HT1080 (cell line): ENCODE data around the gene TARBP2. TPM values are rescaled to one million over a fixed set of nuclear protein-coding genes. Genes with fewer than 3 reads are reported as not detected.
"Not testable (repeated sequence)": the region's sequence is repeated elsewhere in the genome, so short reads cannot be mapped to it uniquely, and the experiment has no call there.

Experiments used
- DNase-seq: peaks from one replicate; pipeline ENCODE4 v3.0.0-alpha.2; 2015; ENCODE audit warnings: low read depth
- total RNA-seq: library from RNA; depleted of rRNA; stranded (reverse); fragments of >200 nt; shearing (Covaris generic); gene quantifications from 2 replicates; pipeline ENCODE4 v1.2.3, GENCODE V29; 2014

Gene TARBP2
- total RNA-seq, 1 experiment from 2014 or later = 88.1 TPM

DNA sequence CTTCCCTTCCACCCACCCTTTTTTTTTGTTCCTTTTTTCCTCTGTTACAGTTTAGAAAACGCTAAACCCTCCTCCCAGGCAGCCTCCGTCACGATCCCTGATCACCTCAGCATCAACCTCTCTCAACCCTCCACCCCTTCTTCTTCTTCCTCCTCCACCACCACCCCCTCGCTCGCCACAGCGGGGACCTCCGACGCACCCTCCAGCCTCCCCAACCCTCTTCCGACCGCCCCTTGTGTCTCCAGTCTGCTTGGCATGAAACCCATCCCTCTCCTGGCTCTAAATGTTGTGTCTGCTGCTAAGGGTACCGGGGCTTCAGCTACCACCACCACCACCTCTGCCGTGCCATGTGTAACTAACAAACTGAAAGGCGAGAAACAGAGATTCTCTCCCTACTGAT is 26.3 kb upstream of the TARBP2 start:
- DNase-seq = no peak

- DNase-seq = peak; percentile 56
These were observed 24.3 kb upstream of the TARBP2 start for GRCh38 chr12:53476769-53477209.

DNA sequence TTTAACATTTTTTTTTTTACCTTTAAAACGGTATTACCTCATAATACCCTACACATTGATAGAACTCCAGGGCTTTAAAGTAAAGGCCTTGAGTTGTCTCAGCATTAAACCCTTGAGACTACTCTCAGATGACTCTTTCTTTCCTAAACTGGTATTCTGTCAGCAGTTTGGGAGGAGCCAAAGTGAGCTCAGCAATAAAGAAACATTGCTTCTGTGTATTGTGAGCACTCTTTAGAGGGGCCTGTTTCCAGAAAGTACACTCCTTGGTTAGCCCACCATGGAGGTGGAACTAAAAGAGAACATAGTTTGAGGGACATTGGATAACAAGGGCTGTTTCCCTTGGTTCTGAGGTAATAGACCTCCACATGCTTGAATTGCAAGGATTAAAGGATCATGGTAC is 22.2 kb upstream of the TARBP2 start:
- DNase-seq = no peak

GRCh38 chr12:53479331-53479730 is 21.8 kb upstream of the TARBP2 start:
- DNase-seq = no peak

- DNase-seq = no peak
These were observed 20.3 kb upstream of the TARBP2 start for GRCh38 chr12:53480491-53481442.

GRCh38 chr12:53481458-53481857 is 19.6 kb upstream of the TARBP2 start:
- not testable (repeated sequence) for DNase-seq

DNA sequence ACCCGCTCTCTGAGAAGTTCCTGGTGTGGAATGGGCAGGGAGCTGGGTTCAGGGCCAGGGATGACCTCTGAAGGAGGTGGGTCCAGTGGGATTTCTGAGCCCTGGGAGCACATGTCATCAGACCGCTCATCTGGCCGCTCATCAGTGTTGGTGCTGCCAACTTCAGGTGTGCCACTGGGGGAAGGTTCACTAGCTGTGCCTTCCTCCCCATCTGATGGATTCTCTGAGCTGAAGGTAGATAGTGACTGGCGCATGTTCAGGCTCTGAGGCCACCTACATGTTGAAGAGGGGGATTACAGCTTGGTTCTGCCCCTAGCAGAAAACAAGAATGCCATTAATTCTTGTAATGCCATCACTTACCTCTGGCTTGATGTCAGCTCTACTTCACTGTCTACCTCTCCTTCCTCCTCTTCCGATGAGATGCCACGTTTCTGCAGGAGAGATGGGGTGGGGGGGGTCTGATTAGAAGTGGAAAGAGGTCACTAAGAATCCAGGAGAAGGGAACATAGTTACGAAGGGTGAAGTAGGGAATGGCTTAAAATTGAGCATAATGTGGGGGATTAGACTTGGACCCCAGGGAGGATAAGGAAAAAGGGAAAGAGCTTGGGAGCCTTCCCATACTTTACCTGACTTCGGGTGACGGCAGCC is 19.0 kb upstream of the TARBP2 start:
- no peak for DNase-seq

- DNase-seq = no peak
These were observed 18.4 kb upstream of the TARBP2 start for GRCh38 chr12:53482626-53483168.

DNA sequence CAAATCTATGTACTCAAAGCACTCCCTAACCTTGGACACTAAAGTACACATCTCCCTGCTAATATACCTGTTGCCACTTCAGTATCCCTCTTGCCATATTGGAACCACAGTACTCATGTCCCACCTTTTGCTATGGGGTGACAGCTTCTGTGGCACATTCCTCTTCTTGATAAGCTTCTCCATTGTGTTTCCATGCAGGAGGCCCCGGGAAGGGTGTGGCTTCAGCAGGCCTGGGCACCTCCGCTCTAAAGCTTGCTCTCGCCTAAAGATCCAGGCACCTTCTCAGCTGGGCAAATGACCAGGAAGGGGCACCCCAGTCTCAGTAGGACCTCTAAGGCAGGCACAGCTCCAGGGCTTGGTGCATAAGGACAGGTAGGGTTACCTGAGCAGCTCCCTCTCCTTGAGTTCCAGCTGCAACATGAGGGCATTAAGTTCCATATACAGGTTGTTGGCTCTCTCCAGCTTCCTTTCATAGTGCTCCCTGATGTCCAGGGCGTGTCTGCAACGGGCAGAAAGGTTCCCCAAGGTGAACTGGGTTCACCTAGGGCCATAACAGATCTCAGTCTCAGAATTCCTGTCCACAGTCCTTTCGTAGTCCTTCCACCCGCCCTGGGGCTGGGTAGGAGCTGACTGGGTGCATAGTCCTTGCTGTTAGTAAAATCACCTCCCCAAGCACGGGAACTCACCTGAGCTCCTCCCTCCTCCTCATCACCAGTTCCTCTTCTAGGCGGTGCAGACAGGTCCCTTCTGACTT is 17.7 kb upstream of the TARBP2 start:
- no peak for DNase-seq

DNA sequence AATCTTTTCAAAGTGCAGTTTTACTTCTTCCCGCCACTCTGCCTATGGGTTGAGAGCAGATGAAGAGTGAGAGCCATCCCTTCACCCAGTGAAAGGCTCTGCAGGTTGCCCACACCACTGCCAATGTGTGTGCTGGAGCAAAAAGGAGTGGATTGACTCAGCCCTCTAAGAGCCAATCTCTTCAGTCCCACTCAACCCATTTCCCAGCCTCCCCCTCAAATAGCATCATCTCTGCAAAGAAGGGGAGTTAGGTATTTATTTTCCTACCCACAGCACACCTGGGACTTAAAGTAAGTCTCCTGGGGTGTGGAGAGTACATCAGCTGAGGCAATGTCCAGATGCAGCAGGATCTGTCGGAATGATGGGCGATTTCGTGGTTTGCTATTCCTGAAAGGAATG is 17.1 kb upstream of the TARBP2 start:
- DNase-seq = no peak

- no peak for DNase-seq
These were observed 16.2 kb upstream of the TARBP2 start for GRCh38 chr12:53484686-53485575.

- DNase-seq = no peak
These were observed 14.9 kb upstream of the TARBP2 start for GRCh38 chr12:53485955-53486735.

GRCh38 chr12:53486736-53487487 is 14.2 kb upstream of the TARBP2 start:
- DNase-seq = no peak

DNA sequence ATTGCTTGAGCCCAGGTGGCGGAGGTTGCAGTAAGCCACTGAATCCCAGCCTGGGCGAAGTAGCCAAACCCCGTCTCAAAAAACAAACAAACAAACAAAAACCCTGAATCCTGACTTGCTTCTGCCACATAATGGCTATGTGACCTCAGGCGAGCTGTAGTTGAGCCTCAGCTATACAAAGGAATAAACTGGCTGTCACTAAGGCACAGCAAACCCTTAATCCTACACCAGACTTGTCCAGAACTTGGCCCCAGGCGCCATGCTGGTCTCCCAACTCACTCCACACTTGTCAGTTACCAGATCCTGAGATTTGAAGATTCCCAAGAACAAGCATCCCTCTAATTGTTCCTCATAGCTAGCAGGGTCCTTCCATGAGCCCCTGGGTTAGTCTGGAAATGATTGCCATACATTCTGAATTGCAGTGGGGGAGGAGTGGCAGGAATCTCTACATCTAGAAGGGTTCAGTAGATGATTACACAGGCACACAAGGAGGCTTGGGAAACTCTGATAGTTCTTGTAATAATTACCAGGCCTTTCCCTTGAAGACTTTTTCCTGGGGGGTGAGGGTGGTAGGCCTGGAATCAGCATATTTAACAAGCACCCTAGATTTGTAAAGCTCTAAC is 11.7 kb upstream of the TARBP2 start:
- DNase-seq = no peak

DNA sequence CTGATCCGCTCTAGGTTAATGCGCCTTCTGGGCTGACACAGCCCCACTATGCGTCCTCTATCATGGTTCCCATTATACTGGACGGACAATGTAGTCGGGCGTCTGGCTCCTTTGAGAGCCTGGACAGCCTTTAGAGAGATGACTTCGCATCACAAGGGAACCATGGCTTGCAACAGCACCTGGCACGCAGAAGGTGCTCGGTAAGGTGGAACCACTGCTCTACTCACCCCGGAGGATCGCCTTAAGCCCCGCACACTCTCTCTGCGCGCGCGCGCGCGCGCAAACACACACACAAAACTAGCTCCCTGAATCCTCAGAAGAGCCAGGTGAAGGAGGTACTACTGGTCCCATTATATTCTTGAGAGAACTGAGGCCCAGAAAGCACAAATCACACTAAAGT is 8.9 kb upstream of the TARBP2 start:
- no peak for DNase-seq

GRCh38 chr12:53492830-53493609 is 8.1 kb upstream of the TARBP2 start:
- DNase-seq = peak; percentile 87

- no peak for DNase-seq
These were observed 7.3 kb upstream of the TARBP2 start for GRCh38 chr12:53493610-53494391.
